Transverse colon (tissue), 4 donors: Measurements from ENCODE around the gene PSMF1.

Experiments used
- CTCF ChIP-seq, 5 experiments: fragments of 200-600 bp in 3 of 5; fragments of 450-650 bp in 2 of 5; sonication (generic) in 3 of 5; IDR thresholded peaks; 1 replicate in 2 of 5; 2 replicates in 3 of 5; pipeline ENCODE4 v1.5.1; 2016 to 2017; ENCODE audit warnings: antibody characterized with exemption in 5 of 5, inconsistent platforms in 3 of 5, mild to moderate bottlenecking in 2 of 5, moderate library complexity in 1 of 5
- POLR2A ChIP-seq: fragments of 450-650 bp; IDR thresholded peaks from one replicate; pipeline ENCODE4 v1.6.1; 2016; ENCODE audit warnings: antibody characterized with exemption, mild to moderate bottlenecking, moderate library complexity
- POLR2AphosphoS5 ChIP-seq, 3 donors: sonication (generic); formaldehyde crosslinking; IDR thresholded peaks; one replicate each; pipeline ENCODE4 v1.6.1; 2016; ENCODE audit warnings: antibody characterized with exemption in 3 of 3

- TF ChIP-seq CTCF (IDR thresholded peaks at IDR 0.05) (no peak), POLR2AphosphoS5 (IDR thresholded peaks at IDR 0.05) (no peak), POLR2A (no peak)
These were observed 31.0 kb upstream of the PSMF1 start for GRCh38 chr20:1087311-1087905.
